Stimulated activated memory B cell treated with anti-CD40 and anti-IgM and Interleukin-4, amounts not matched to agents 10 μg/mL and 1 μg/mL and 100 μg/mL, for 72 hours (primary cell): ENCODE data around the gene PNMA1.

Experiments
- ATAC-seq: fragments of 150-1000 bp; cut with Tn5 transposase; 2 replicates; pipeline ENCODE4 v1.10.0; 2021
- H3K27ac Mint-ChIP-seq: one replicate; pipeline ENCODE4 v1.8.0; 2022; ENCODE audit warnings: mild to moderate bottlenecking, mixed read lengths
- H3K27me3 Mint-ChIP-seq: one replicate; pipeline ENCODE4 v1.8.0; 2022; ENCODE audit warnings: mixed read lengths
- H3K36me3 Mint-ChIP-seq: one replicate; pipeline ENCODE4 v1.8.0; 2022; ENCODE audit warnings: mixed read lengths
- H3K4me1 Mint-ChIP-seq: one replicate; pipeline ENCODE4 v1.8.0; 2022; ENCODE audit warnings: mixed read lengths
- H3K4me3 Mint-ChIP-seq: one replicate; pipeline ENCODE4 v1.8.0; 2022; ENCODE audit warnings: mild to moderate bottlenecking, moderate library complexity, mixed read lengths
- H3K9me3 Mint-ChIP-seq: one replicate; pipeline ENCODE4 v1.8.0; 2022; ENCODE audit warnings: mixed read lengths

PNMA1 gene

GRCh38 chr14:73713803-73714655 is at the start of gene PNMA1:
PNMA1 (minus strand) TSS chr14:73714384; CDS start chr14:73713639, 745 bp downstream.
- peaks cover 27% of the 10 kb centered on the region for H3K4me1 Mint-ChIP-seq
- peak; percentile 91 for ATAC-seq
- peak within 1 kb of the TSS; percentile 94 for H3K4me3 Mint-ChIP-seq
- no peaks in the 10 kb centered on the region for H3K9me3 Mint-ChIP-seq
- peaks cover 42% of the 10 kb centered on the region for H3K36me3 Mint-ChIP-seq
- peak within 1 kb of the TSS; percentile 91 for H3K27ac Mint-ChIP-seq
- no peaks in the 10 kb centered on the region for H3K27me3 Mint-ChIP-seq

- no peaks in the 10 kb centered on the region for H3K9me3 Mint-ChIP-seq
- peaks cover 74% of the 10 kb centered on the region for H3K4me1 Mint-ChIP-seq
- no peak overlapping the region for H3K4me3 Mint-ChIP-seq
- peak overlapping the region; percentile 86 for H3K27ac Mint-ChIP-seq
- H3K27me3 Mint-ChIP-seq, result no peaks in the 10 kb centered on the region
- no peak for ATAC-seq
- H3K36me3 Mint-ChIP-seq, result no peaks in the 10 kb centered on the region
Measured at GRCh38 chr14:73763396-73763795, 49.2 kb upstream of the PNMA1 start.

- no peaks in the 10 kb centered on the region for H3K9me3 Mint-ChIP-seq
- peaks cover 5% of the 10 kb centered on the region for H3K36me3 Mint-ChIP-seq
- H3K27ac Mint-ChIP-seq, result peak overlapping the region; percentile 86
- H3K27me3 Mint-ChIP-seq, result no peaks in the 10 kb centered on the region
- ATAC-seq, result peak; percentile 21
- H3K4me3 Mint-ChIP-seq, result peak overlapping the region; percentile 69
- peaks cover 83% of the 10 kb centered on the region for H3K4me1 Mint-ChIP-seq
Measured at GRCh38 chr14:73762375-73762822, 48.2 kb upstream of the PNMA1 start.

- Mint-ChIP-seq H3K4me3 (peak overlapping the region; percentile 69), H3K4me1 (peaks cover 83% of the 10 kb centered on the region), H3K27ac (peak overlapping the region; percentile 86), H3K36me3 (peaks cover 6% of the 10 kb centered on the region), H3K9me3 (no peaks in the 10 kb centered on the region), H3K27me3 (no peaks in the 10 kb centered on the region)
- ATAC-seq, result no peak
Measured at GRCh38 chr14:73761618-73762355, 47.6 kb upstream of the PNMA1 start.

- H3K4me1 Mint-ChIP-seq, result peaks cover 83% of the 10 kb centered on the region
- H3K9me3 Mint-ChIP-seq, result no peaks in the 10 kb centered on the region
- H3K4me3 Mint-ChIP-seq, result peak overlapping the region; percentile 88
Measured at GRCh38 chr14:73760598-73761586, 46.7 kb upstream of the PNMA1 start.

GRCh38 chr14:73759714-73760597 is 45.8 kb upstream of the PNMA1 start:
- no peaks in the 10 kb centered on the region for H3K27me3 Mint-ChIP-seq
- peak overlapping the region; percentile 88 for H3K4me3 Mint-ChIP-seq
- peaks cover 11% of the 10 kb centered on the region for H3K36me3 Mint-ChIP-seq
- peaks cover 83% of the 10 kb centered on the region for H3K4me1 Mint-ChIP-seq
- H3K27ac Mint-ChIP-seq, result peak overlapping the region; percentile 86
- no peaks in the 10 kb centered on the region for H3K9me3 Mint-ChIP-seq
- ATAC-seq, result peak; percentile 84

More at GRCh38 chr14:73760598-73761586, 46.7 kb upstream of the PNMA1 start:
- Mint-ChIP-seq H3K27me3 (no peaks in the 10 kb centered on the region), H3K36me3 (peaks cover 11% of the 10 kb centered on the region), H3K27ac (peak overlapping the region; percentile 86)
- ATAC-seq, result no peak

GRCh38 chr14:73759183-73759713 is 45.1 kb upstream of the PNMA1 start:
- Mint-ChIP-seq H3K27ac (peak overlapping the region; percentile 86), H3K27me3 (no peaks in the 10 kb centered on the region), H3K4me3 (peak overlapping the region; percentile 88), H3K36me3 (peaks cover 11% of the 10 kb centered on the region), H3K9me3 (no peaks in the 10 kb centered on the region), H3K4me1 (peaks cover 83% of the 10 kb centered on the region)
- ATAC-seq, result peak; percentile 9

GRCh38 chr14:73758392-73759182 is 44.4 kb upstream of the PNMA1 start:
- Mint-ChIP-seq H3K27me3 (no peaks in the 10 kb centered on the region), H3K4me1 (peaks cover 83% of the 10 kb centered on the region), H3K36me3 (peaks cover 11% of the 10 kb centered on the region), H3K9me3 (no peaks in the 10 kb centered on the region), H3K27ac (peak overlapping the region; percentile 86), H3K4me3 (peak overlapping the region; percentile 83)
- peak; percentile 71 for ATAC-seq

GRCh38 chr14:73757876-73758391 is 43.8 kb upstream of the PNMA1 start:
- Mint-ChIP-seq H3K36me3 (peaks cover 11% of the 10 kb centered on the region), H3K27ac (peak overlapping the region; percentile 86), H3K4me3 (peak overlapping the region; percentile 83), H3K9me3 (no peaks in the 10 kb centered on the region), H3K27me3 (no peaks in the 10 kb centered on the region), H3K4me1 (peaks cover 83% of the 10 kb centered on the region)
- no peak for ATAC-seq

GRCh38 chr14:73757381-73757780 is 43.2 kb upstream of the PNMA1 start:
- no peak for ATAC-seq
- peaks cover 83% of the 10 kb centered on the region for H3K4me1 Mint-ChIP-seq
- H3K4me3 Mint-ChIP-seq, result peak overlapping the region; percentile 83
- H3K36me3 Mint-ChIP-seq, result peaks cover 11% of the 10 kb centered on the region
- no peaks in the 10 kb centered on the region for H3K27me3 Mint-ChIP-seq
- peak overlapping the region; percentile 86 for H3K27ac Mint-ChIP-seq
- H3K9me3 Mint-ChIP-seq, result no peaks in the 10 kb centered on the region

GRCh38 chr14:73755434-73756014 is 41.3 kb upstream of the PNMA1 start:
- Mint-ChIP-seq H3K27ac (peak overlapping the region; percentile 86), H3K27me3 (no peaks in the 10 kb centered on the region), H3K9me3 (no peaks in the 10 kb centered on the region), H3K4me1 (peaks cover 83% of the 10 kb centered on the region), H3K4me3 (peak overlapping the region; percentile 83), H3K36me3 (peaks cover 11% of the 10 kb centered on the region)
- no peak for ATAC-seq

- H3K27ac Mint-ChIP-seq, result peak overlapping the region; percentile 86
- H3K36me3 Mint-ChIP-seq, result peaks cover 11% of the 10 kb centered on the region
- no peaks in the 10 kb centered on the region for H3K27me3 Mint-ChIP-seq
- ATAC-seq, result no peak
- peak overlapping the region; percentile 83 for H3K4me3 Mint-ChIP-seq
- no peaks in the 10 kb centered on the region for H3K9me3 Mint-ChIP-seq
- H3K4me1 Mint-ChIP-seq, result peaks cover 84% of the 10 kb centered on the region
Measured at GRCh38 chr14:73754911-73755360, 40.8 kb upstream of the PNMA1 start.
